Hindlimb muscle (tissue), 1 donor: ENCODE measurements around the gene MRC2. TPM values are rescaled to one million over a fixed set of nuclear protein-coding genes. Genes with fewer than 3 reads are reported as not detected.

Experiments
- DNase-seq: peaks from one replicate; pipeline ENCODE4 v3.0.0-alpha.2; 2013
- polyA plus RNA-seq: library from polyadenylated mRNA; unstranded; fragments of 120-200 nt; gene quantifications from one replicate; pipeline ENCODE4 v1.2.1, GENCODE V29; 2013; ENCODE audit not compliant: insufficient read length

The MRC2 gene
- polyA plus RNA-seq, 1 donor = 134 TPM

DNA sequence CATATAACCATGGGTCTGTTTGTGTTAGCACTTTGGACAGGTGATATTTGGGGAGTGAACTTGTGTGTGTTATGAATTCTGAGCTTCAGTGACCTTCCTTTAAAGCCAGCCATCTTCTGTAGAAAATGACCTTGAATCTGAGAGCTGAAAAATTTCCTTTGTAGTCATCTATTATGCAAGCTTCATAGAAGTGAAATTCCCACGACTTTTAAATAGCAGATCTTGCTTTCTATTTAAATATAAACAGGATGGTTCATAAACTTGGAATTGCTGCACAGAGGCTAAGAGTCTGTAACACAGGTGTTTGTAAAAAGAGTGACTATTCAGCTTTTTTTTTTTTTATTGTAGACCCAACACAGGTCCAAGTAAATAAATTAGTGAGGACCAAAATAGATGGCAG is 95.2 kb downstream of the MRC2 start:
- no peak for DNase-seq

DNA sequence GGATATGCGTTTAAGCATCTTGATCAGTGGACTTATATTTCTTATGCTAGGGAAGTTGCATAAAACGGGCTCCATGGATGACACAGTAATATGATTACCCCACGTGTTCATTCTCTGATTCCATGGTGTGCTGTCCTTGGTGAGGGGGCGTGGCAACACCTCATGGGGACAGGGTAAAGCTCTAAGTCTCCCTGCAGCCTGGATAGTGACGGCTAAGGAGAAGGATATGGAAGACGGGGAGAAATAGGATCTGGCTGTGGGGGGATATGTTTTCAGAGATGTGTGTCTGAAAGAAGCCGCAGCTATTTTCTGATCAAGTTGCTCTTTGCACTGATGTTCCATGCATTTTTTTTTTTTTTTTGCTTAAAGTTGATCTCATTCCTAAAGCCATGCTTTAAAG is 96.4 kb downstream of the MRC2 start:
- no peak for DNase-seq

- DNase-seq = no peak
These were observed 97.1 kb downstream of the MRC2 start for GRCh38 chr17:62724398-62725146.

- no peak for DNase-seq
These were observed 98.3 kb downstream of the MRC2 start for GRCh38 chr17:62725791-62726249.

- DNase-seq = no peak
These were observed 100.6 kb downstream of the MRC2 start for GRCh38 chr17:62727916-62728672.

DNA sequence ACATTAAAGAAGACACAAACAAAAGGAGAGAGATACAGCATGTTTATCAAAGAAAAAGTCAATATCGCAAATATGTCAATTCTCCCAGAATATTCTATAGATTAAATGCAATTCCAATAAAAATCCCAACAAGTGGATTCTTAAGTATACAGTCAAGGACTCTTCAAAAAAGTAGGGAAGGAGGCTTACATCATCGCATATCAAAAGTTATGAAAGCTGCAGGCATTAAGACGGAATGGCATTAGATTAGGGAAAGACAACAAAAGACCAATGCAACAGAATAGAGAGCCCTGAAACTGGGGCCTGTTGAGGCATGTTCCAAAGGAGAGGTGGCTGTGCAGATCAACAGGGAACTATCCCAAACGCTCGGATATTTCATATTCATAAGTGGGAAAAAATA is 104.7 kb downstream of the MRC2 start:
- no peak for DNase-seq

DNA sequence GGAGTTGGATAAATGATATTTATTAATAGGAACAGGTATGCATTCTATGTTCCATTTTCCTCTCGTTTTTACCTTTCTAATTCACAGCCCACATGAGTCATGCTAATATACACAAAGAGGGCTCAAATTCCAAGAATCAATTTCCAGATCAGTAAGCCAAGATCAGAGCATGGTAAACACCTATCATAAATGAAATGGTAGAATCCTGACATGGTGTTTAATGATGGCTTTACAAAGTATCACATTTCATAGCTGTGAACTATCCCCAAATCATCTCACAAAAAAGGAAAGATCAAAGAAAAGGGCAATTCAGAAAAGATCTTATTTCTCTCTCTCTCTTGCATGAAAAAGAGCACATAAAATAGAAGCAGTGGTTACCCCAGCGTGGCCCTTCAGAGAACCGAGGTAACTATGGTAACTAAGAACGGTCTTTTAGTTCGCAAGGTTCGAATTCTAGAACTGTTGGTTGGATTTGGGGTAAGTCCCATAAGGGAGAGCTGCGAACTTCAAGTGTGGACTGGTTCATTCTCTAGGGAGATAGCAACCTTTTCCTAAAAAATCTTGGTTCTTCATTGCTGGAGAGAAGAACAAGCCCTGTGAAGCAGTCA is 107.7 kb downstream of the MRC2 start:
- no peak for DNase-seq

- DNase-seq = no peak
These were observed 110.0 kb downstream of the MRC2 start for GRCh38 chr17:62737513-62737912.

DNA sequence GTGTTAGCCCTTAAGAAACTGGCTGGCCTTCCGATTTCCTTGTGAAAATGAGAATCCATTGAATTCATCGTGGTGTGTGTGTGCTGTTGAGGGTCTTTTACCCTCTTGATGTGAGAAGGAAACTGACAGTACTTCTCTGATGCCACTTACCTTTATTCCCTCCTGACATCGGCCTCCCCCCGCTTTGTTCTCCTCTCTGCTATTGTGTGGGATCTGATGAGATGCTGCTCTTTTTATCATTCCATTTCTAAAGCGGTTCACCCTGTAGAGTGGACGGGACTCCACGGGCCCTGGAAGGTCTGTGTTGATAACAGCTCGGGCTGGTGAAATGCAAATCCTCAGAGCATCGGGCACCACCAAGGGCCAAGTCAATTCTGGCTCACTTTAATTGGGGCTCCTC is 110.8 kb downstream of the MRC2 start:
- no peak for DNase-seq

GRCh38 chr17:62739645-62740388 is 112.3 kb downstream of the MRC2 start:
- DNase-seq = no peak

DNA sequence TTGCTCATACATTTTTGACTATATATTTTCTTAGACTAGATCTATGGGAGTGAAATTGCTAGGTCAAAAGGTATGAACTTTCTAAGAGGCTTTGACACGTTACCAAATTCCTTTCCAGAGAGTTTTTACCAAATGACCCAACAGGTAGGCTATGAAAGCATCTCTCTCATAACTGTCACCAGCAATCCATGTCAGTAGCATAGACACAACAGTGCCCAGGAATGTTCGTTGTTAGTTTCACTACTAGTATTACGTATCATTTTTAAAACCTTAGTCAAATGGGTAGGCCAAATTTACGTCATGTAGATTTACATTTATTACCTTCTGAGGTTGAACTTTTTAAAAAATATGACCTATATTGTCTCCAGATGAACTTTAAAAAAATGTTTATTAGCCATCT is 113.8 kb downstream of the MRC2 start:
- DNase-seq = no peak

Other genes starting within 250 kb of the MRC2 start
- not detected for gene EFCAB3, start 247.1 kb upstream of the MRC2 start, polyA plus RNA-seq
- gene METTL2A, start 203.8 kb upstream of the MRC2 start, polyA plus RNA-seq = 18.4 TPM
- 52.8 TPM for gene TLK2, start 148.8 kb upstream of the MRC2 start, polyA plus RNA-seq
- gene MARCHF10, start 180.6 kb downstream of the MRC2 start, polyA plus RNA-seq = 0.58 TPM